ENCODE measurements around the gene SPC25. TPM values are rescaled to one million over a fixed set of nuclear protein-coding genes. Genes with fewer than 3 reads are reported as not detected.

SPC25 gene
- total RNA-seq, 1 donor from 2014 or later: 0.60 TPM

DNA sequence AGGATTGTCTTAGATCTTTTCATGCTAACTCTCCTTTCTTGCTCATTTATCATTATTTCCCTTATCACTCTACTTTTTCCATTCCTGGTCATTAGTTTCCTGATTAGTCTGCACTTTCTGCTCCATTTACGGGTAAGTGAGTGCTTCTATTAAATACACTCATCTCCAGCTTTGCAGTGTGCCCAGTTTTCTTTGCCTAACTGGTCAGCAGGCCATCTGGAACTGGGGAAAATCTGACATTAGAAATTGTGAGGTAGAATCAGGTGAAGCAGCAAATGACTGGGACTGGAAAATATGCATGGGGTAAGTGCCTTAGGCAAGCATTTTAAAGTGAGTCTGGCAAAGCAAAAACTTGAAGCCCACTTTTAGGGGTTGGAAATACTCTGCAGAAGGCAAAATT, 40.0 kb upstream of the SPC25 start:
- H3K27me3 ChIP-seq (ENCODE audit: low read depth): peaks cover 50% of the 10 kb centered on the region
- H3K36me3 ChIP-seq: no peaks in the 10 kb centered on the region
- no peak for DNase-seq
- no peak overlapping the region for H3K4me3 ChIP-seq
- no peaks in the 10 kb centered on the region for H3K9me3 ChIP-seq (replicated peaks)
- H3K4me1 ChIP-seq: no peaks in the 10 kb centered on the region
- intact Hi-C loops (cut with micrococcal nuclease): no loop called here
- TF ChIP-seq CTCF (IDR thresholded peaks at IDR 0.05; ENCODE audit: borderline replicate concordance): no peak
- H3K27ac ChIP-seq (replicated peaks): no peak overlapping the region

DNA sequence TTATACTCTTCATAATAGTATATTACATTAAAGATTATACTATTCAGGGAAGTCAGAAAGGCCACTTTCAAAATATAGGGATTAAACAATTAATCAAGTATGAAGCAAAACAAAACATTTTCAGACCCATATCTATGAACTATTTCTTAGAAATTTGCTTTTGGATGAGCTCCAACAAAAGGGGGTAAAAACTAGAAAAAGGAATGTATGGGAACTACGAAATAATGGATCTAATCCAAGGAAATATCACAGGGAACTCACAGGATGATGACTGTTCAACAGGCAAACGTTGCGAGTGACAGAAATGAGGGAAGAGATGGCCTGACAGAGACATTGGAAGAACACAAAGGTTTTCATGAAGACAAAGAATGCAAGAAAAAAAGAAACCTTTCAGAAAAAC, 38.8 kb upstream of the SPC25 start:
- no peaks in the 10 kb centered on the region for H3K4me1 ChIP-seq
- H3K27ac ChIP-seq (replicated peaks): no peak overlapping the region
- peaks cover 49% of the 10 kb centered on the region for H3K27me3 ChIP-seq (ENCODE audit: low read depth)
- no peak for DNase-seq
- no peaks in the 10 kb centered on the region for H3K36me3 ChIP-seq
- no peak for TF ChIP-seq CTCF (IDR thresholded peaks at IDR 0.05; ENCODE audit: borderline replicate concordance)
- no peak overlapping the region for H3K4me3 ChIP-seq
- intact Hi-C loops (cut with micrococcal nuclease): no loop called here
- H3K9me3 ChIP-seq (replicated peaks): no peaks in the 10 kb centered on the region

GRCh38 chr2:168928113-168928831, 38.0 kb upstream of the SPC25 start:
- Histone ChIP-seq H3K36me3 (no peaks in the 10 kb centered on the region), H3K27ac (replicated peaks) (no peak overlapping the region), H3K4me3 (no peak overlapping the region), H3K27me3 (ENCODE audit: low read depth) (peaks cover 45% of the 10 kb centered on the region), H3K4me1 (no peaks in the 10 kb centered on the region), H3K9me3 (replicated peaks) (no peaks in the 10 kb centered on the region)
- TF ChIP-seq CTCF (IDR thresholded peaks at IDR 0.05; ENCODE audit: borderline replicate concordance): no peak
- DNase-seq: no peak
- intact Hi-C loops (cut with micrococcal nuclease): no loop called here

DNA sequence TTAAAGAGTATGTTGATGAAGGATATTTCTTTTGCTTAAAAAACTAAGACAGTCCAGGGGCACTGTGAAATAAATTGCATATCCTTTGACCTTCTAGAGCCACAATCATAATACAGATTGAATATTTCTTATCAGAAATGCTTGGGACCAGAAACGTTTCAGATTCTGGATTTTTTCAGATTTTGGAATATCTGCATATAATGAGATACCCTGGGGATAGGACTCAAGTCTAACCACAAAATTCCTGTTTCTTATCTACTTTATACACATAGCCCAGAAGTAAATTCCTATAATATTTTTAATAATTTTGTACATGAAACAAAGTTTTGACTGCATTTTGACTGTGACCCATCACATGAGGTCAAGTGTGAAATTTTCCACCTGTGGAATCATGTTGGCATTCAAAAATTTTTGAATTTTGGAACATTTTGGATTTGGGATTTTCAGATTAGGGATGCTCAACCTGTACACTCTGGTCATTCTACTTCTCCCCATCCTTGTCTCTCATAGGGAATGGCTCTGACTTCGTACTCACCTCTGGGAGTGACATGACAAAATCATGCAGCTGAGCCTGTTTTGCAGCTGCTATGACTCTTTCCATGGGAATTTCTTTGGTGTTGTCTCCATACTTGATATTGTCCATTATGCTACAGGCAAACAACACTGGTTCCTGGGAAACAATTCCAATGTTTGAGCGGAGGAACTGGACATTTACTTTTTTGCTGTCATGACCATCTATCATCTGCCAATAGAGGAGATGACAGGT, 36.6 kb upstream of the SPC25 start:
- no peak for DNase-seq
- Histone ChIP-seq H3K4me1 (no peaks in the 10 kb centered on the region), H3K27me3 (ENCODE audit: low read depth) (peaks cover 45% of the 10 kb centered on the region), H3K4me3 (no peak overlapping the region), H3K27ac (replicated peaks) (no peak overlapping the region), H3K36me3 (no peaks in the 10 kb centered on the region), H3K9me3 (replicated peaks) (no peaks in the 10 kb centered on the region)
- intact Hi-C loops (cut with micrococcal nuclease): no loop called here
- TF ChIP-seq CTCF (IDR thresholded peaks at IDR 0.05; ENCODE audit: borderline replicate concordance): no peak

GRCh38 chr2:168920504-168921157, 30.4 kb upstream of the SPC25 start:
- no peak overlapping the region for H3K27ac ChIP-seq (replicated peaks)
- intact Hi-C loops (cut with micrococcal nuclease): loop anchor here (5.0 kb wide), 1 partner anchor 573 kb away; no protein-coding TSS in a partner anchor
- DNase-seq: no peak

More at GRCh38 chr2:168920504-168921157, 30.4 kb upstream of the SPC25 start:
- TF ChIP-seq CTCF (IDR thresholded peaks at IDR 0.05; ENCODE audit: borderline replicate concordance): peak; percentile 73
- Histone ChIP-seq H3K36me3 (no peaks in the 10 kb centered on the region), H3K27me3 (ENCODE audit: low read depth) (peaks cover 9% of the 10 kb centered on the region), H3K4me3 (no peak overlapping the region), H3K9me3 (replicated peaks) (peaks cover 3% of the 10 kb centered on the region), H3K4me1 (no peaks in the 10 kb centered on the region)

All from left ventricle myocardium inferior (tissue), 1 donor.